IgD-negative memory B cell (primary cell): ENCODE results near the gene KLK10. TPM values are rescaled to one million over a fixed set of nuclear protein-coding genes. Genes with fewer than 3 reads are reported as not detected.
A peak's percentile ranks its signal among the peaks of the same experiment; 100 is the strongest.

Source experiments
- H3K27ac Mint-ChIP-seq, 3 donors: one replicate each; pipeline ENCODE4 v1.8.0; 2020 to 2022; ENCODE audit warnings: mild to moderate bottlenecking in 3 of 3, mixed read lengths in 3 of 3, moderate library complexity in 1 of 3
- H3K27me3 Mint-ChIP-seq: one replicate; pipeline ENCODE4 v1.8.0; 2021; ENCODE audit warnings: mixed read lengths
- H3K36me3 Mint-ChIP-seq: one replicate; pipeline ENCODE4 v1.8.0; 2020; ENCODE audit warnings: mild to moderate bottlenecking, mixed read lengths
- H3K4me1 Mint-ChIP-seq, 3 donors: one replicate each; pipeline ENCODE4 v1.8.0; 2020 to 2022; ENCODE audit warnings: mixed read lengths in 3 of 3, mild to moderate bottlenecking in 1 of 3
- H3K4me3 Mint-ChIP-seq, 4 donors: one replicate each; pipeline ENCODE4 v1.8.0; 2020 to 2022; ENCODE audit warnings: mild to moderate bottlenecking in 4 of 4, mixed read lengths in 4 of 4, moderate library complexity in 3 of 4
- H3K9me3 Mint-ChIP-seq, 3 donors: one replicate each; pipeline ENCODE4 v1.8.0; 2020 to 2021; ENCODE audit warnings: mixed read lengths in 3 of 3, mild to moderate bottlenecking in 1 of 3
- polyA plus RNA-seq: library from polyadenylated mRNA; unstranded; fragments of 300-500 nt; fragmentation: Illumina TruSeq; gene quantifications from one replicate; pipeline ENCODE4 v1.2.3, GENCODE V29; 2021

KLK10 gene
- polyA plus RNA-seq, result not detected

GRCh38 chr19:51019544-51019925 lies at the start of gene KLK10:
Gene KLK10, minus strand, starts transcription at chr19:51019709. Its CDS starts 579 bp downstream, at chr19:51019130.
- H3K36me3 Mint-ChIP-seq, result peaks cover 2% of the 10 kb centered on the region
- H3K9me3 Mint-ChIP-seq, result peaks cover 0 to 10% (median 0%) of the 10 kb centered on the region in 3 donors
- H3K4me3 Mint-ChIP-seq, result peak within 1 kb of the TSS in 1 of 4 donors; percentile 74
- peaks cover 0 to 2% (median 1%) of the 10 kb centered on the region in 3 donors for H3K4me1 Mint-ChIP-seq
- H3K27me3 Mint-ChIP-seq, result peaks cover 44% of the 10 kb centered on the region
- no peak within 1 kb of the TSS for H3K27ac Mint-ChIP-seq

GRCh38 chr19:51066393-51067186 lies 47.1 kb upstream of the KLK10 start:
- Mint-ChIP-seq H3K4me3 (peak overlapping the region in 2 of 4 donors; percentile 1 to 35), H3K9me3 (peaks cover 0 to 6% (median 5%) of the 10 kb centered on the region in 3 donors), H3K36me3 (peaks cover 1% of the 10 kb centered on the region), H3K27me3 (peaks cover 37% of the 10 kb centered on the region), H3K27ac (peak overlapping the region in 1 of 3 donors; percentile 41), H3K4me1 (peaks cover 0 to 3% (median 2%) of the 10 kb centered on the region in 3 donors)

- peaks cover 0 to 3% (median 2%) of the 10 kb centered on the region in 3 donors for H3K4me1 Mint-ChIP-seq
- peaks cover 35% of the 10 kb centered on the region for H3K27me3 Mint-ChIP-seq
- no peak overlapping the region for H3K27ac Mint-ChIP-seq
- peaks cover 1% of the 10 kb centered on the region for H3K36me3 Mint-ChIP-seq
- H3K9me3 Mint-ChIP-seq, result peaks cover 0 to 7% (median 6%) of the 10 kb centered on the region in 3 donors
- no peak overlapping the region for H3K4me3 Mint-ChIP-seq
Measured at GRCh38 chr19:51065221-51065960, 45.9 kb upstream of the KLK10 start.

GRCh38 chr19:51064534-51065220 lies 45.2 kb upstream of the KLK10 start, which contains the start of gene KLK13:
Gene KLK13, minus strand, starts transcription at chr19:51065092. Its CDS starts 25 bp downstream, at chr19:51065067.
- H3K36me3 Mint-ChIP-seq, result peaks cover 1% of the 10 kb centered on the region
- peaks cover 35% of the 10 kb centered on the region for H3K27me3 Mint-ChIP-seq
- peaks cover 0 to 3% (median 2%) of the 10 kb centered on the region in 3 donors for H3K4me1 Mint-ChIP-seq
- H3K4me3 Mint-ChIP-seq, result peak within 1 kb of the TSS in 1 of 4 donors; percentile 43
- no peak within 1 kb of the TSS for H3K27ac Mint-ChIP-seq
- peaks cover 0 to 7% (median 6%) of the 10 kb centered on the region in 3 donors for H3K9me3 Mint-ChIP-seq

- Mint-ChIP-seq H3K4me1 (peaks cover 0 to 3% (median 2%) of the 10 kb centered on the region in 3 donors), H3K27ac (no peak overlapping the region), H3K27me3 (peaks cover 35% of the 10 kb centered on the region), H3K4me3 (peak overlapping the region in 1 of 4 donors; percentile 43), H3K9me3 (peaks cover 0 to 8% (median 6%) of the 10 kb centered on the region in 3 donors), H3K36me3 (peaks cover 1% of the 10 kb centered on the region)
Measured at GRCh38 chr19:51063664-51064063, 44.2 kb upstream of the KLK10 start.

- no peak overlapping the region for H3K27ac Mint-ChIP-seq
- peaks cover 0 to 4% (median 0%) of the 10 kb centered on the region in 3 donors for H3K9me3 Mint-ChIP-seq
- H3K27me3 Mint-ChIP-seq, result peaks cover 25% of the 10 kb centered on the region
- peaks cover 4% of the 10 kb centered on the region for H3K36me3 Mint-ChIP-seq
- H3K4me3 Mint-ChIP-seq, result no peak overlapping the region
- H3K4me1 Mint-ChIP-seq, result peaks cover 0 to 3% (median 2%) of the 10 kb centered on the region in 3 donors
Measured at GRCh38 chr19:51060973-51061372, 41.5 kb upstream of the KLK10 start.

GRCh38 chr19:51060336-51060735 lies 40.8 kb upstream of the KLK10 start:
- Mint-ChIP-seq H3K27me3 (peaks cover 24% of the 10 kb centered on the region), H3K27ac (no peak overlapping the region), H3K36me3 (peaks cover 3% of the 10 kb centered on the region), H3K4me3 (no peak overlapping the region), H3K4me1 (peaks cover 0 to 3% (median 1%) of the 10 kb centered on the region in 3 donors), H3K9me3 (peaks cover 0 to 4% (median 1%) of the 10 kb centered on the region in 3 donors)

- Mint-ChIP-seq H3K4me3 (no peak overlapping the region), H3K27ac (no peak overlapping the region), H3K36me3 (peaks cover 3% of the 10 kb centered on the region), H3K27me3 (peaks cover 22% of the 10 kb centered on the region), H3K4me1 (peaks cover 0 to 3% (median 0%) of the 10 kb centered on the region in 3 donors), H3K9me3 (peaks cover 0 to 4% (median 1%) of the 10 kb centered on the region in 3 donors)
Measured at GRCh38 chr19:51059715-51060114, 40.2 kb upstream of the KLK10 start.

GRCh38 chr19:51055866-51056265 lies 36.4 kb upstream of the KLK10 start:
- no peak overlapping the region for H3K27ac Mint-ChIP-seq
- H3K27me3 Mint-ChIP-seq, result peaks cover 14% of the 10 kb centered on the region
- peaks cover 3% of the 10 kb centered on the region for H3K36me3 Mint-ChIP-seq
- H3K4me1 Mint-ChIP-seq, result no peaks in the 10 kb centered on the region
- no peak overlapping the region for H3K4me3 Mint-ChIP-seq
- peaks cover 0 to 4% (median 2%) of the 10 kb centered on the region in 3 donors for H3K9me3 Mint-ChIP-seq

- no peaks in the 10 kb centered on the region for H3K36me3 Mint-ChIP-seq
- peaks cover 1% of the 10 kb centered on the region for H3K27me3 Mint-ChIP-seq
- H3K27ac Mint-ChIP-seq, result no peak overlapping the region
- peaks cover 0 to 10% (median 8%) of the 10 kb centered on the region in 3 donors for H3K9me3 Mint-ChIP-seq
- no peaks in the 10 kb centered on the region for H3K4me1 Mint-ChIP-seq
- peak overlapping the region in 1 of 4 donors; percentile 8 for H3K4me3 Mint-ChIP-seq
Measured at GRCh38 chr19:51047031-51047335, 27.5 kb upstream of the KLK10 start.

GRCh38 chr19:51044327-51044726 lies 24.8 kb upstream of the KLK10 start:
- H3K9me3 Mint-ChIP-seq, result peaks cover 1 to 10% (median 6%) of the 10 kb centered on the region in 3 donors
- H3K4me1 Mint-ChIP-seq, result no peaks in the 10 kb centered on the region
- H3K27me3 Mint-ChIP-seq, result peaks cover 1% of the 10 kb centered on the region
- H3K4me3 Mint-ChIP-seq, result no peak overlapping the region
- no peaks in the 10 kb centered on the region for H3K36me3 Mint-ChIP-seq
- no peak overlapping the region for H3K27ac Mint-ChIP-seq

GRCh38 chr19:51043497-51043896 lies 24.0 kb upstream of the KLK10 start:
- Mint-ChIP-seq H3K27ac (no peak overlapping the region), H3K4me3 (no peak overlapping the region), H3K36me3 (no peaks in the 10 kb centered on the region), H3K27me3 (peaks cover 1% of the 10 kb centered on the region), H3K9me3 (peaks cover 3 to 6% (median 3%) of the 10 kb centered on the region in 3 donors), H3K4me1 (no peaks in the 10 kb centered on the region)

- H3K36me3 Mint-ChIP-seq, result no peaks in the 10 kb centered on the region
- no peaks in the 10 kb centered on the region for H3K4me1 Mint-ChIP-seq
- H3K27ac Mint-ChIP-seq, result no peak overlapping the region
- H3K4me3 Mint-ChIP-seq, result no peak overlapping the region
- H3K27me3 Mint-ChIP-seq, result peaks cover 5% of the 10 kb centered on the region
- peaks cover 0 to 6% (median 3%) of the 10 kb centered on the region in 3 donors for H3K9me3 Mint-ChIP-seq
Measured at GRCh38 chr19:51040151-51040550, 20.6 kb upstream of the KLK10 start.

- Mint-ChIP-seq H3K27ac (no peak overlapping the region), H3K36me3 (no peaks in the 10 kb centered on the region), H3K4me3 (no peak overlapping the region), H3K27me3 (peaks cover 15% of the 10 kb centered on the region), H3K4me1 (no peaks in the 10 kb centered on the region), H3K9me3 (peaks cover 0 to 1% (median 0%) of the 10 kb centered on the region in 3 donors)
Measured at GRCh38 chr19:51036519-51036918, 17.0 kb upstream of the KLK10 start.

- peaks cover 18% of the 10 kb centered on the region for H3K27me3 Mint-ChIP-seq
- H3K4me1 Mint-ChIP-seq, result no peaks in the 10 kb centered on the region
- H3K9me3 Mint-ChIP-seq, result peaks cover 0 to 1% (median 0%) of the 10 kb centered on the region in 3 donors
- H3K27ac Mint-ChIP-seq, result no peak within 1 kb of the TSS
- no peaks in the 10 kb centered on the region for H3K36me3 Mint-ChIP-seq
- H3K4me3 Mint-ChIP-seq, result no peak within 1 kb of the TSS
Measured at GRCh38 chr19:51034704-51035103, 15.2 kb upstream of the KLK10 start, which contains the start of gene KLK12. Gene KLK12, minus strand, starts transcription at chr19:51035002. Its CDS starts 381 bp downstream, at chr19:51034621.
